Body of pancreas (tissue), 4 donors: ENCODE data around the gene TESPA1.

Experiments used
- CTCF ChIP-seq, 7 experiments: fragments of 450-650 bp in 4 of 7; fragments of 200-600 bp in 3 of 7; sonication (generic) in 3 of 7; IDR thresholded peaks; one replicate each; pipeline ENCODE4 v1.5.1; 2016 to 2019; ENCODE audit warnings: antibody characterized with exemption in 7 of 7
- POLR2A ChIP-seq, 3 donors: fragments of 450-650 bp; IDR thresholded peaks; one replicate each; pipeline ENCODE4 v1.6.1; 2016; ENCODE audit warnings: antibody characterized with exemption in 3 of 3, mild to moderate bottlenecking in 2 of 3

- TF ChIP-seq POLR2A (IDR thresholded peaks at IDR 0.05) (no peak), CTCF (IDR thresholded peaks at IDR 0.05) (no peak)
Measured at GRCh38 chr12:55001198-55001868, 16.8 kb upstream of the TESPA1 start.
